GM18511 (cell line): Measurements from ENCODE around the gene EVA1A.
A peak's percentile ranks its signal among the peaks of the same experiment; 100 is the strongest.

Experiments
- ATAC-seq: cut with Tn5 transposase; IDR thresholded peaks from one replicate; pipeline ENCODE4 v1.9.1; 2021; ENCODE audit warnings: mild to moderate bottlenecking, moderate library complexity; ENCODE audit not compliant: unreplicated experiment

Gene EVA1A

GRCh38 chr2:75560768-75561565 lies at the start of gene EVA1A:
Gene EVA1A, minus strand, starts transcription at chr2:75560939. Its CDS starts 42,799 bp downstream, at chr2:75518140.
- peak; percentile 62 for ATAC-seq

GRCh38 chr2:75609937-75610508 lies 49.3 kb upstream of the EVA1A start:
- ATAC-seq: no peak

DNA sequence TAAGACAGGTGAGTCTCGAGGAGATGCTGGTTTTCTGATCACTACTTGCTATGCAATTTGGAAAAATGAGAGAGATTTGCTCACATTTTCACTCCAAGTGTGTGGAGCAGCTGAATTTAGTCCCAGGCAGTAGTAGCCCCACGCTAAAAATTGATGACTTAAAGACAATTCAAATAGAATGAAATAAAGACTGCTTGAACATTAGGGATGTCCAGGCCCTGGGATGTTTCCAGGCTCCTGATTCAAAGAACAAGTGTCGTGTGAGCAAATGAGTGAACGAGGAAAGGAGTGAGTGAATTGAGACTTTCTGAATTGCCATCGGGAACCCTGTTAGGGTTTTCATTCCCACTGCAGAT lies 48.6 kb upstream of the EVA1A start:
- no peak for ATAC-seq

- ATAC-seq: peak; percentile 86
Observed at GRCh38 chr2:75608684-75609333, 48.1 kb upstream of the EVA1A start.

DNA sequence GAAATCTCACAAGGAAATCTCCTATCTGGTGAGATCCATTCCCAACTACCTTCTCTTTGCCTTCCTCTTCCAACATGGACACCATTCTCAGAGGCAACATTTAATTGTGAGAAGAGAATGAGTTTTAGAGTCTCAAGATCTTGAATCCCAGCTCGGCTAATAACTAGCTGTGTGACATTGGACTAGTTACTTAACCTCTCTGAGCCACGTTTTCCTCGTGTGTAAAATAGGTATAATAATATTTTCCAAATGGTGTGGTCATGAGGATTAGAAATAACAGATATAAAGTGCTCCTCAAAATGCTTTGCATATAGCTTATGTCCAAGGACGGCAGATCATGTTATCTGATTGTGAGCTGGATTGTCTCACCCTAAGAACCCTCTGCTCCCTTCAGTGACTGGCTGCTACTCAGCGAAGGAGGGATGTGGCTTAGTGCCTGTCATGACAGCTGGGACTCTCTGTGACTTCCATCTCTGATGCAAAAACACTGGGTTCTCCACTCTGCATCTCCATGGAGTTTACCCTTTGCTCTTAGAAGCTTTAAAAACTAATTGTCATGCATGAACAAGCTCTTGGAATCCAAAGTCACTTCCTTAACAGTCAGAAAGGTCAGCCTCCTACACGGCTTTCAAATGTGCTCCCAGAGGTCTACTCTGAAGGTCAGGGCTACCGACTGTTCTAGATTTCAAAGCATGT lies 47.4 kb upstream of the EVA1A start:
- peak; percentile 4 for ATAC-seq

GRCh38 chr2:75607400-75607798 lies 46.7 kb upstream of the EVA1A start:
- no peak for ATAC-seq

DNA sequence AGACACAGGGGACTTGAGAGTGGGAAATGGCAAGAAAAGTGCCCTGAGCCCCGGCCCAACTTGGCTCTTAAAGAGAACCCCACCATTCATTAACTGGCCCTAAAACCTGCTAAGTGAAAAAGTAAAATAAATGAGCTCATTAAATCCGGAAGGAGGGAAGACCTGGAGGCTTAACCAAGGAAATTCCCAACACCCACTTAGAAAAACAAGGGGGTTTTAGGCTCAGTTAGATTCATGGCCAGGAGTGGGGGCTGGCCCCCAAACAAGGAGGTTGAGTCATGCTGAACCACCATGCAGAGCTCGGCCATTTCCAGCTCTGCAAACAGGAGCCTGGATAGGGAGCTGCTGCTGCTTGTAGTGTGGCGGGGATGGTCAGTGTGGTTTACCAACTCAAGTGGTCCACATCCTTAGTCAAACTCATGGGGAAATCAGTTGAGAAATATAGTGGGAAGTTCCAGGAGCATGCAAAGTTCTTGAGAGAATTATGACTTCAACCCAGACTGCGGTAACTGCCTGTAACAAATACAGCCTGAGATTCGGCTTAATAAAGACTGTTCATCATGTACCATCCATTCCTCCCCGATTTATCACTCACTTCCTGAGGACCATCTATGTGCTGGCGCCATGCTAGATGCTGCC lies 46.1 kb upstream of the EVA1A start:
- ATAC-seq: no peak

DNA sequence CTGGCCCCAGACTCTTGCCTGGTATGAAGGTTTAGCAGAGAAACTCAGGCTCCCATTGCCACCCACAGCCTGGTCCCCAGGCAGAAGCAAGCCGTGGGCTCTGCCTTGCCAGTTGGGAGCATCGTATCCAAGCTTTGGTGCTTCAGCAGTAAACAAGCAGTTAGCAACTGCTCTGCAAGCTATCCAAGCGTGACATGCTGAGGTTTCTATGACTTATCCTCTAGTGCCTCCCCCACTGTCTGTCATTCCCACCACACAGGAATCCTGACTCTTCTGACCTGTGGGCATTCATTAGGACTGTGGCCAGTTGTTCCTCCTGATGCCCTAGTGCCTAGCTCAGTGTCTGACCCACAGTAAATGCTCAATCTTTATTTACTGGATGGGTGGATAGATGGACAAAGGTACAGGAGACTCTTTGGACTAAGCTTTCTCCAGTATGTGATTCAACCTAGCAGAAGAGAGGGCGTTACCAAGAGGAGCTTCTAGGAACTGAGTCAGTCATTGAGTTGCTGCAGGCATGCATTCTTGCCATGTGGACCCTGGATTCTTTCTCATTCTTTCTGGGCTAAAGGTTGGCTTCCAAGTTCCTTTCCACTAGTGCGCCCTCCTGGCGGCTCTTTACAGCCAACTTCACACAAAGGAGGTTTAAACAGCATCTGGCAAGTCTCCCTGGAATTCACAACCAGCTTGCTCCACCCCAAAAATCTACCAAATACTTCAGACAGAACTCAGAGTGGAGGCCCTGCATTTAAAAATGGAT lies 45.2 kb upstream of the EVA1A start:
- no peak for ATAC-seq

DNA sequence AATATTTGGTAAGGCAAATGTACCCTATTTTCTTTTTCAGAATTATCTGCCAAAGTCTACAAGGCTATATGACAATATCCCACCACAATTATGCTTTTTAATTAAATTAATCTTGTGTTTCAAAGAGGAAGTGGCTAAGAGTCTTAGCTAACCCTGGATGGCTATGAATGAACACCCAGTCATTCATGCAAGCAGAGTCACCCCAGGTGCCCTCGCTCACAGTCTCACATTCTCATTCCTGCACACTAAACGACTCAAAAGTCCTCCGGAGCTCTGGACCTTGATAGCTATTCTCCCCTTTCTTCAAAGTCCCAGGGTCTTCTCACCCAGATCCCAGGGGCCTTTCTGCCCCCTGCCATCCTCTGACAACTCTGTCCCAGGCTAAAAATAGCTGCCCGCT lies 43.7 kb upstream of the EVA1A start:
- ATAC-seq: no peak

DNA sequence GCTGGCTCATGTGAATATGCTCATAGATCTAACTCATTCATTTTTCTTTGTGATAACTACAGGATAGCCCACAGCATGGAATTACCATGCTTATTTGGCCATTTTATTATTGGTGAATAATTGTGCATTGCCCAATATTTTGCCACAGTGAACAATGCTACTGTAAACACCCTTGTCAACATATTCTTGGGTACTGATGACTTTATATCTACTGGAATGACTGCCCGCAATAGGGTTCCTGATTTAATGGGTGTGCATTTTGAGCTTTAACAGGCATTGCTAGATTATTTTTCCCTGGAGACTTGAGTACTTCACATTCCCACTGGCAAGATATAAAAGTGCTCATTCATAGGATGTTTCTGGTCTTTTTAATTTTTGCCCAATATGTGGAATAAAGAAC lies 42.7 kb upstream of the EVA1A start:
- no peak for ATAC-seq

DNA sequence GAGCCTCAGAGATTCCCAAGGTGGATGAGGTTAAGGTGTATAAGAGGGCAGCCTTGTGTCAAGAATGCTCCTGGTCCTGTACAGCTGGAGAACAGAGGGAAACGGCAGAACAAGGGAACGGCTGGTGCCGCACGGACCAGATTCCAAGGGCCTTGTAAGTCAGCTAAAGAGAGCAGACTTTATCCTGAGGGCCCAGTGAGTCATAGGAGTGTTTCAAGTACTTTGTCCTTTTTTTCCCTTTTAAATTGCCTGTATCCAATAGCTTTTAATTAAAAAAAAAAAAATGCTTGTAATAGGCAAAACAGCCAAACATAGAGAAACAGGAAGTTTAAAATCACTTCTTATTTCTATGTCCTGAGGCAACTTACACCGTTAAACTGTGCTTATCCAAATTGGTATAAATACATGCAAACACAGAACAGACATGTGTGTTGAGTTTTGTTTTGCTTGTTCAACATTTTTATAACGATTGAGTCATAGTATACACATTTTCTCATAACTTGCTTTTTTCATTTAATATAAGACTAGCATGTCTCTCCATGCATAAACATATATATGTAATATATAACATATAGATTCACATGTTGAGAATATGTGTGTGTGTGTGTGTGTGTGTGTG lies 42.1 kb upstream of the EVA1A start:
- no peak for ATAC-seq

GRCh38 chr2:75600461-75601011 lies 39.8 kb upstream of the EVA1A start:
- ATAC-seq: no peak

- no peak for ATAC-seq
Observed at GRCh38 chr2:75598589-75599155, 37.9 kb upstream of the EVA1A start.

GRCh38 chr2:75597949-75598348 lies 37.2 kb upstream of the EVA1A start:
- ATAC-seq: no peak

DNA sequence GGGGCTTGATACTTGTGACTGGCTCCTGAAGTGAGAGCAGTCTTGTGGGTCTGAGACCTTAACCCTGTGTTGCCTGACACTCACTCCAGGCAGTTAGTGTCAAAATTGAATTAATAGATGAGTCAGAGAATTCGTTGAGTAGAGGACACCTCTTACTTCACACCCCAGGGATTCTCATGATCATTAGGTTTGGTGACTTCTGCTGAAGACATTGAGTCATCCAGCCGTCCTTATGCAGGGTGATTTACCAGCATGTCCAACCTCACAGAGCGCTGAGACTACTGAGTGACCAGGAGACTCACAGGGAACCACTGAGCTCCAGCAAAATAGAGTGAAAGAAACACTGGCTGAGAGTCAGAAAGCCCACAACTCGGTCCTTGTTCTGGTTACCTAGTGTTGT lies 36.0 kb upstream of the EVA1A start:
- no peak for ATAC-seq

DNA sequence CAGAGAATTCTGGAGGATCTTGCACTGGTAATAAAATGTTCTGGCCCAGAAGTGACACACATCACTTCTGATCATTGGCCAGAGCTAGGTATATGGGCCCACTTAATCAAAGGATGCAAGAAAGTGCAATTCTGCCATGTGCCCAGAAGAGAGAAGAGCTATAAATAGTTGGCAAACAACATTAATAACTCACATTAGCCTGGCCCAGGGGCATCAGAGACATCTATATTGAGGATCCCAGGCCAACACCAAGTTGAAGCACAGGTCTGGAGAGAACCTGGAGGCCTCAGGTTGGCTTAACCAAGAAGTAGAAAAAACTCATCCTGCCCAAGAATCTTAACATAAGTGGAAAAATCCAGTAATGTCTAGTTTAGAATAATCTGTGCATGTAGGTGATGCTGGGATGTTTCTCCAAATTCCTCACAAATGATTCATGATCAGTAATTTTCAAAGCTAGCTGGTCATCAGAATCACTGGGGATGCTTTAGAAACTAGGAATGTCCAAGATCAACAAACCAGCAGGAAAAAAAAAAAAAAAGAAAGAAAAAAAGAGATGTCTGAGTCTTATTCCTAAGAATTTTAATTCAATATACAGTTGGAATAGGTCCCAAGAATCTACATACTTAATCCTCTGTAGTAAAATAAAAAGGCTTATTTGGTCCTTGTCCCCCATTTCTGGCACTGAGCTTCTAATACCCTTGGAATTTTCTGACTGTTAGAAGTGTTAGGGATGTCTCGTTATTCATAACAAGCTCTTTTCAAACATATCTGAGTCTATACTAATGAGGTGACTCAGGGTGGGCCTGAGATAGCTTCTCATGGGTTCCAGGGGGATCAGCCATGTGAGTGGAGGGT lies 35.0 kb upstream of the EVA1A start:
- no peak for ATAC-seq

DNA sequence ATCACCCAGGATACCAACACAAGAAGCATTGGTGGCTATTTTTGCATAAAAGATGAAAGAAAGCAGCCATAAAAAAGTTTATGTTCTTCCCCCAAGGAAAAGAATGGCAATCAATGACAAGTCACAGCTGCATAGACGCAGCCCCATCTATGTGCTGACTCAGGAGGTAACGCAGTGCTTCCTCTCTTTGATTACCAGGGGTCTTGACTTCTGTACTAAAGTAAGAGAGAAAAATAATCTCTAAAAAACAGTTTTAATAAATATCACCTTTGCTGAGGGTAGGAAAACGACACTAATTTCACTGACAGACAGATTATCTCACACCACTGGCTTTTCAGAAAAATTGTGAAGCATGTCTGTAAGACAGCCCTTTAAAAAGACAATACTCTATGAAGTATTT lies 33.9 kb upstream of the EVA1A start:
- ATAC-seq: no peak

GRCh38 chr2:75592888-75593287 lies 32.1 kb upstream of the EVA1A start:
- no peak for ATAC-seq
